ENCODE results near the gene ZNF503. TPM values are rescaled to one million over a fixed set of nuclear protein-coding genes. Genes with fewer than 3 reads are reported as not detected.

Gene ZNF503, protein sequence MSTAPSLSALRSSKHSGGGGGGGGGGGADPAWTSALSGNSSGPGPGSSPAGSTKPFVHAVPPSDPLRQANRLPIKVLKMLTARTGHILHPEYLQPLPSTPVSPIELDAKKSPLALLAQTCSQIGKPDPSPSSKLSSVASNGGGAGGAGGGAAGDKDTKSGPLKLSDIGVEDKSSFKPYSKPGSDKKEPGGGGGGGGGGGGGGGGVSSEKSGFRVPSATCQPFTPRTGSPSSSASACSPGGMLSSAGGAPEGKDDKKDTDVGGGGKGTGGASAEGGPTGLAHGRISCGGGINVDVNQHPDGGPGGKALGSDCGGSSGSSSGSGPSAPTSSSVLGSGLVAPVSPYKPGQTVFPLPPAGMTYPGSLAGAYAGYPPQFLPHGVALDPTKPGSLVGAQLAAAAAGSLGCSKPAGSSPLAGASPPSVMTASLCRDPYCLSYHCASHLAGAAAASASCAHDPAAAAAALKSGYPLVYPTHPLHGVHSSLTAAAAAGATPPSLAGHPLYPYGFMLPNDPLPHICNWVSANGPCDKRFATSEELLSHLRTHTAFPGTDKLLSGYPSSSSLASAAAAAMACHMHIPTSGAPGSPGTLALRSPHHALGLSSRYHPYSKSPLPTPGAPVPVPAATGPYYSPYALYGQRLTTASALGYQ
- under 1 TPM; 0.05 to 0.09 (median 0.07) TPM for polyA plus RNA-seq

- Mint-ChIP-seq H3K27me3 (ENCODE audit: low read depth in 3 of 3) (peaks cover 15 to 35% (median 30%) of the 10 kb centered on the region in 3 donors), H3K4me3 (peak within 1 kb of the TSS; percentile 84 to 89 (median 88)), H3K36me3 (peaks cover 0 to 2% (median 0%) of the 10 kb centered on the region in 3 donors), H3K9me3 (no peaks in the 10 kb centered on the region), H3K4me1 (peaks cover 29% of the 10 kb centered on the region in 2 donors), H3K27ac (no peak within 1 kb of the TSS)
- DNase-seq: peak; percentile 34 to 39 (median 35)
Observed at GRCh38 chr10:75401569-75402485, at the start of gene ZNF503. Gene ZNF503 (minus strand): TSS chr10:75401764. CDS start chr10:75401419, 345 bp downstream.

DNA sequence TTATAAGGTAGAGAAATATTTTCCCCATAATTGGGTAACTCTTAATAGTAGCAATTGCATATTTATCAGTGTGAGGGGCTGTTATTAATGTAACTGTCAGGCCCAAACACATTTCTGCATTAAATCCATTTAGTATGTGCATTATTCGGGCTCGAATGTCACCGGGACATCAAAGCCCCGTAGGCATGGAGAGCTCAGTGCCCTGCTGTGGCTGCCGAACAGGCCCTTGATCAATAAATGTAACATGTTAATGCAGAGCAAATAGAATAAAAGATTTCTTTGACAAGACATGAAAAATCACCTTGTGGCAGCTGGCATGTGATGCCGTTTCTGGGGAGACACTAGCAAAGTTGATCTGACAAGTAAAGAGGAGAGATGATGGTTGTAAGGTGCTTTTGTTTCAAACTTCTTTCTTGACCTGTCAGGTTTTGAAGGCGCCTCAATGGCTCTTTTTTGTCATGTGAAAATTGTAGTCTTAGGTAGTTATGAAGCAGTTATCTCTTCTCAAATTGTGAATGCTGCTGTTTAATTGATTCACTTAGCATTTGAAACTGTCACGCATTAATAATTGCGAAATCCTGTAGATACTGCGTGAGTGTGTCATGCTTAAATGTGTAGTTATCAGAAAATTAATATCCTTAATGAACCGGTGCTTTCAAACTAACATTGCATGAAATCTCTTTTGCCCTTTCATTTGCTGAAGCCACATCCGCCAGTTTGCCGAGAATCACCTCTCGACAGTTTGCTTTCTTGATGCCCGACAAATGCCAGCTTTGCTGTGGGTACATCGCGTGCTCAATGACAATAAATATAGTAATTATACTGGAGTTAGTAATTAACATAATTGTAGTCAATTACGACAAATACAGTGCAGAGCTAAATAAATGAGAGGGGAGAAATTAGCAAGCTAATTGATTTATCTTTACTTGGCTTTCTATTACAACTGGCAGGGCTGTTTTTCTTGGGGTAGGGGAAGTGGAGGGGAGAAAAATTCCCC is 49.4 kb upstream of the ZNF503 start:
- no peaks in the 10 kb centered on the region for H3K4me1 Mint-ChIP-seq
- no peak overlapping the region for H3K4me3 Mint-ChIP-seq
- peaks cover 0 to 16% (median 2%) of the 10 kb centered on the region in 3 donors for H3K27me3 Mint-ChIP-seq (ENCODE audit: low read depth in 3 of 3)
- no peak for DNase-seq
- peaks cover 0 to 10% (median 3%) of the 10 kb centered on the region in 6 donors for H3K9me3 Mint-ChIP-seq
- no peak overlapping the region for H3K27ac Mint-ChIP-seq
- H3K36me3 Mint-ChIP-seq: no peaks in the 10 kb centered on the region

GRCh38 chr10:75450075-75450445 is 48.5 kb upstream of the ZNF503 start:
- no peaks in the 10 kb centered on the region for H3K36me3 Mint-ChIP-seq
- no peak for DNase-seq
- H3K9me3 Mint-ChIP-seq: peaks cover 0 to 11% (median 3%) of the 10 kb centered on the region in 6 donors
- peaks cover 0 to 14% (median 2%) of the 10 kb centered on the region in 3 donors for H3K27me3 Mint-ChIP-seq (ENCODE audit: low read depth in 3 of 3)
- no peak overlapping the region for H3K4me3 Mint-ChIP-seq
- H3K4me1 Mint-ChIP-seq: no peaks in the 10 kb centered on the region
- H3K27ac Mint-ChIP-seq: no peak overlapping the region

DNA sequence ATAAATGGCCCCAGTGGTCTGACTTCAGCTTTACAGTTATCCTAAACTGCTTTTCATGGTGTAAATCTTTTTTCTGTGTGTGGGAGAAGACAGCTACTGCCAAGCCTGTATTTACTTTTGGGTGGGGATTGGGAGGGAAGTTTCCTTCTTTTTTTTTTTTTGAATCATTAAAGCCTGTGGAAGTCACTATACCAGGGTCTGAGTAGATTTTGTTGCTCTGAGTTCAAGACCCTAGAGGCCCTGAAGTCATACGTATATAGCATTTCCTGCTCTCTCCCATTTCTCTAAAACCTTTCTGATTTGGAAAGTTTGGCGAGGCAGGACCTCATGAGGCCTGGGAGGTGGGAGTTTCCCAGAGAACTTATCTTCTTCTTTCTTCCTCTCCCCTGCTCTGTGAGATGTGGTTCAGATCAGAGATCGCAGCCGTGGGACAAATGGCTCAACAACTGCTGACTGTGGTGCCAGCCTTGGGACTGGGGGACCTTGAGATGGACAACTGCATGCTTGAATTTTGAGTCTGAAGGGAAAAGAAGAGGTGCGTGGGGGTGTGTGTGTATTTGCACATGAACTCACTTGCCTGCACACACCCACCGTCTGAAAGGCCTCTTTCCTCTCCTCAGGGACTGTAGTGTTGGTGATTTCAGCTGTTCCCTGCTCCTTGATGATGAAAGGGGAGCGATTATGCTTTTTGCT is 48.0 kb upstream of the ZNF503 start:
- no peak for DNase-seq
- no peaks in the 10 kb centered on the region for H3K4me1 Mint-ChIP-seq
- H3K4me3 Mint-ChIP-seq: no peak overlapping the region
- H3K27me3 Mint-ChIP-seq (ENCODE audit: low read depth in 3 of 3): peaks cover 0 to 14% (median 2%) of the 10 kb centered on the region in 3 donors
- peaks cover 0 to 15% (median 5%) of the 10 kb centered on the region in 6 donors for H3K9me3 Mint-ChIP-seq
- H3K36me3 Mint-ChIP-seq: no peaks in the 10 kb centered on the region
- no peak overlapping the region for H3K27ac Mint-ChIP-seq

- no peaks in the 10 kb centered on the region for H3K36me3 Mint-ChIP-seq
- H3K4me1 Mint-ChIP-seq: no peaks in the 10 kb centered on the region
- no peak overlapping the region for H3K4me3 Mint-ChIP-seq
Observed at GRCh38 chr10:75448166-75448565, 46.6 kb upstream of the ZNF503 start.

DNA sequence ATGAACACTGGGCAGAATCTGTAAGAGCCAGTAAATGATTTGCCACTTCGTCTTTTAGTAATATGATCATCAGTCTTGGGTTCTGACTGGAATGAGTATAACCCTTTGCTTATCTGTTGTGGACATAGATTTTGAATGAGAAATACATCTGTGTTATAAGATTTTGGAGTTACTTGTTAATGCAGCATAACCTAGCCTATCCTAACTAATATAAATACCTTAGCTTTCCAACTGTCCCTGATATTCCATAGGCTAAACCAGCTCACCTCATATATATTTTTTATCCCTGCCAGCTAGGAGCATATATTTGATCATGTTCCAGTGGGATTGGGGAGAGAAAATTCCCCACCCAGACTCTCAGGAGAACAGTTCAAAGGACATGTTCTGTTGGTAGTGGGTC is 44.9 kb upstream of the ZNF503 start:
- Mint-ChIP-seq H3K36me3 (peaks cover 0 to 6% (median 0%) of the 10 kb centered on the region in 3 donors), H3K4me3 (no peak overlapping the region), H3K4me1 (no peaks in the 10 kb centered on the region), H3K27ac (no peak overlapping the region), H3K27me3 (ENCODE audit: low read depth in 3 of 3) (peaks cover 0 to 16% (median 3%) of the 10 kb centered on the region in 3 donors), H3K9me3 (peaks cover 8 to 37% (median 12%) of the 10 kb centered on the region in 6 donors)
- no peak for DNase-seq

More at GRCh38 chr10:75448166-75448565, 46.6 kb upstream of the ZNF503 start:
- H3K27ac Mint-ChIP-seq: no peak overlapping the region
- peaks cover 0 to 16% (median 3%) of the 10 kb centered on the region in 3 donors for H3K27me3 Mint-ChIP-seq (ENCODE audit: low read depth in 3 of 3)
- no peak for DNase-seq
- peaks cover 8 to 28% (median 12%) of the 10 kb centered on the region in 6 donors for H3K9me3 Mint-ChIP-seq

- Mint-ChIP-seq H3K27ac (no peak overlapping the region), H3K36me3 (peaks cover 0 to 6% (median 4%) of the 10 kb centered on the region in 3 donors), H3K9me3 (peaks cover 10 to 37% (median 12%) of the 10 kb centered on the region in 6 donors), H3K4me3 (no peak overlapping the region), H3K4me1 (no peaks in the 10 kb centered on the region), H3K27me3 (ENCODE audit: low read depth in 3 of 3) (peaks cover 0 to 15% (median 2%) of the 10 kb centered on the region in 3 donors)
- DNase-seq: no peak
Observed at GRCh38 chr10:75444781-75445386, 43.3 kb upstream of the ZNF503 start.

GRCh38 chr10:75443362-75443761 is 41.8 kb upstream of the ZNF503 start:
- Mint-ChIP-seq H3K36me3 (peaks cover 0 to 6% (median 4%) of the 10 kb centered on the region in 3 donors), H3K4me1 (no peaks in the 10 kb centered on the region), H3K4me3 (no peak overlapping the region), H3K27ac (no peak overlapping the region), H3K27me3 (ENCODE audit: low read depth in 3 of 3) (peaks cover 0 to 10% (median 2%) of the 10 kb centered on the region in 3 donors), H3K9me3 (peaks cover 10 to 37% (median 13%) of the 10 kb centered on the region in 6 donors)
- no peak for DNase-seq

GRCh38 chr10:75441682-75442081 is 40.1 kb upstream of the ZNF503 start:
- Mint-ChIP-seq H3K4me1 (no peaks in the 10 kb centered on the region), H3K27me3 (ENCODE audit: low read depth in 3 of 3) (peaks cover 0 to 4% (median 2%) of the 10 kb centered on the region in 3 donors), H3K36me3 (peaks cover 0 to 6% (median 4%) of the 10 kb centered on the region in 3 donors), H3K27ac (no peak overlapping the region), H3K4me3 (no peak overlapping the region), H3K9me3 (peaks cover 10 to 36% (median 12%) of the 10 kb centered on the region in 6 donors)
- no peak for DNase-seq

DNA sequence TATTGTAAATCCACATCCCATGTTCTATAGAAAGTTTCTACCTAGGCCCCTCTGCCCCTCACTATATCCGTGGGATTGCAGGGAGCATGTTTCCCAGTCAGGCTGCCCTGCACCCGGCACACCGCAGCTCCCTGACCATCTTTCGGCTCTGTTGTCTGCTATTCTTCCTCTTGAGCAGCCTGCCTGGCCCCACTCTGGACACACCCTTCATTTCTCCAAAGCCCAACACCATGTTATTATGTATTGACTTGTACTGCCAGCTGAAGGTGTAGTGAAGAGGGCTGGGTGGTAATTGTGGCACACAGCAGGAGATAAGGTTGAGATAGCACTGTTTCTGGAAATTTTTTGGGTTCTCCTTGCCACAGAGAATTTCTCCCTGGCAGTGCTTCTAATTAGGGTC is 39.6 kb upstream of the ZNF503 start:
- peaks cover 9 to 31% (median 12%) of the 10 kb centered on the region in 6 donors for H3K9me3 Mint-ChIP-seq
- DNase-seq: no peak
- no peaks in the 10 kb centered on the region for H3K4me1 Mint-ChIP-seq
- H3K4me3 Mint-ChIP-seq: no peak overlapping the region
- peaks cover 0 to 6% (median 4%) of the 10 kb centered on the region in 3 donors for H3K36me3 Mint-ChIP-seq
- no peak overlapping the region for H3K27ac Mint-ChIP-seq
- peaks cover 0 to 4% (median 3%) of the 10 kb centered on the region in 3 donors for H3K27me3 Mint-ChIP-seq (ENCODE audit: low read depth in 3 of 3)

DNA sequence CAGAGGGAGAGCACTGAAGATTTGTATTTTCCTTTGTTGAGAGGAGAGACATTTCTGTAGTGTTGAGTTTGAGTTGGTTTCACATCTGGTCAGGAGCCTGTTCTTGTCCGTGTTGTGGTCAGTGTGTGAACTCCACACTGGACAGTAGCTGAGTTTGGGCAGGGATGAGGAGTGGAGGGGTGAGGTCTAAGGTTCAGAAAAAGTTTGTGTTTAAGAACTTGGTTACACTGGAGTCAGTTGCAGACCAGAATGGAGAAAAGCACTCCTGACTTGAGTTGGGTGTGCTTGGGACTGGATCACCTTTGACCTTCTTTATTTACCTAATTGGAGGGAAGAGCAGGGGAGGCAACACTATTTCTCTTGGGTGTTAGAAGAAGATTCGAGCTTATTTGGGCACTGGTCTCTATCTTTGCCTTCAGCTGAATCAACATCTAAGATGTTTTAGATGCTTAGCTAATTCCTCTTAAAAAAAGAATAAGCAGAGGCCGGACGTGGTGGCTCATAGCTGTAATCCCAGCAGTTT is 38.8 kb upstream of the ZNF503 start:
- Mint-ChIP-seq H3K9me3 (peaks cover 6 to 27% (median 11%) of the 10 kb centered on the region in 6 donors), H3K27ac (no peak overlapping the region), H3K4me1 (no peaks in the 10 kb centered on the region), H3K36me3 (peaks cover 0 to 6% (median 4%) of the 10 kb centered on the region in 3 donors), H3K27me3 (ENCODE audit: low read depth in 3 of 3) (peaks cover 0 to 4% (median 3%) of the 10 kb centered on the region in 3 donors), H3K4me3 (no peak overlapping the region)
- DNase-seq: no peak

Data from immature natural killer cell (primary cell).